Brain microvascular endothelial cell (primary cell): ENCODE results near the gene CRAT.
"Not testable (repeated sequence)": the region's sequence is repeated elsewhere in the genome, so short reads cannot be mapped to it uniquely, and the experiment has no call there.

Source experiments
- DNase-seq: peaks from one replicate; pipeline ENCODE4 v3.0.0-alpha.2; 2020
- H3K27ac ChIP-seq: fragments of 250-450 bp; sonication (Bioruptor Pico); 2 replicates; pipeline ENCODE4 v1.5.1; 2020; ENCODE audit warnings: mild to moderate bottlenecking, moderate library complexity
- H3K27me3 ChIP-seq: fragments of 250-450 bp; sonication (Bioruptor Pico); replicated peaks from 2 replicates; pipeline ENCODE4 v1.5.1; 2020; ENCODE audit warnings: mild to moderate bottlenecking
- H3K36me3 ChIP-seq: fragments of 250-450 bp; sonication (Bioruptor Pico); replicated peaks from 2 replicates; pipeline ENCODE4 v1.5.1; 2020; ENCODE audit warnings: mild to moderate bottlenecking
- H3K4me3 ChIP-seq: 2 replicates; pipeline ENCODE4 v1.5.1; 2011; ENCODE audit warnings: low read depth, mild to moderate bottlenecking, control low read depth, low read length, moderate library complexity
- CTCF ChIP-seq: IDR thresholded peaks from 2 replicates; pipeline ENCODE4 v1.5.1; 2011; ENCODE audit warnings: low read depth, mild to moderate bottlenecking, moderate library complexity, low read length, control low read depth, inconsistent platforms; ENCODE audit errors: missing control alignments
- in situ Hi-C: cut with HindIII; loops from 2 replicates; pipeline ENCODE4 v1.10.0; 2017; ENCODE audit warnings: low sequenced_read_pairs, low pct_ligation_motif_present

CRAT gene

GRCh38 chr9:129128689-129129088 lies 18.1 kb upstream of the CRAT start:
- no peak overlapping the region for H3K4me3 ChIP-seq
- in situ Hi-C loops: no loop called here
- H3K27me3 ChIP-seq: no peaks in the 10 kb centered on the region
- no peak overlapping the region for H3K27ac ChIP-seq
- H3K36me3 ChIP-seq: peaks cover 30% of the 10 kb centered on the region
- TF ChIP-seq CTCF: no peak
- no peak for DNase-seq

GRCh38 chr9:129126749-129127618 lies 16.4 kb upstream of the CRAT start:
- Histone ChIP-seq H3K4me3 (no peak overlapping the region), H3K27ac (peak overlapping the region; percentile 9), H3K27me3 (no peaks in the 10 kb centered on the region), H3K36me3 (peaks cover 27% of the 10 kb centered on the region)
- in situ Hi-C loops: no loop called here
- DNase-seq: no peak
- TF ChIP-seq CTCF: no peak

- Histone ChIP-seq H3K36me3 (peaks cover 26% of the 10 kb centered on the region), H3K4me3 (no peak overlapping the region), H3K27ac (peak overlapping the region; percentile 85), H3K27me3 (no peaks in the 10 kb centered on the region)
- TF ChIP-seq CTCF: no peak
- peak; percentile 92 for DNase-seq
- in situ Hi-C loops: no loop called here
Observed at GRCh38 chr9:129125478-129125877, 14.9 kb upstream of the CRAT start.

- in situ Hi-C loops: no loop called here
- TF ChIP-seq CTCF: no peak
- peaks cover 26% of the 10 kb centered on the region for H3K36me3 ChIP-seq
Observed at GRCh38 chr9:129124506-129125069, 14.0 kb upstream of the CRAT start.

GRCh38 chr9:129122976-129123375 lies 12.4 kb upstream of the CRAT start:
- H3K27ac ChIP-seq, H3K27me3 ChIP-seq, H3K4me3 ChIP-seq, DNase-seq, in situ Hi-C loops: not testable (repeated sequence)
- H3K36me3 ChIP-seq: peaks cover 21% of the 10 kb centered on the region

More at GRCh38 chr9:129124506-129125069, 14.0 kb upstream of the CRAT start:
- Histone ChIP-seq H3K27ac (peak overlapping the region; percentile 85), H3K4me3 (no peak overlapping the region), H3K27me3 (no peaks in the 10 kb centered on the region)
- no peak for DNase-seq

GRCh38 chr9:129122133-129122532 lies 11.5 kb upstream of the CRAT start:
- no peak for TF ChIP-seq CTCF
- Histone ChIP-seq H3K4me3 (no peak overlapping the region), H3K27ac (no peak overlapping the region), H3K36me3 (peaks cover 21% of the 10 kb centered on the region), H3K27me3 (no peaks in the 10 kb centered on the region)
- in situ Hi-C loops: no loop called here
- DNase-seq: no peak
